Measurements from ENCODE around the gene PCK2. TPM values are rescaled to one million over a fixed set of nuclear protein-coding genes. Genes with fewer than 3 reads are reported as not detected.

PCK2 gene
- total RNA-seq, 1 experiment from 2014 or later, result 48.9 TPM

DNA sequence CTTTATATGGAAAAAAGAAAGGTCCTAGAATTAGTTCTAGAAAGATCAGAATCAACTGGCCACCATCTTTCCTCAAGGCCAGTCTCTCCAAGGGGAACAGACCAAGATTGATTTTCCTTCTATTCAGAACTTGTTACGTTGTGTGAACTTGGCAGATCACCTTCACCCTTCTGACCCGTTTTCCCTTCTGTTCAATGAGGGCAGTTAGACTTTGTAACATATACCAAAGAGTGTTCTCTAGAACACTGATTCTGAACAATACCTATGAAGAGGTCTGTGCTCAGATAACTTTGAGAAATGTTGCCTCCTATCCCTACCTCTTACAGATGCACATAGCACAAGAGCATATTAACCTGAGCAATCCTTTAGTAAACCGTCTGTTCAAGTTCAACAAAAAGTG, 10.6 kb upstream of the PCK2 start:
- Histone ChIP-seq H3K18ac (ENCODE audit: insufficient read length, low read depth, low read length) (no peak overlapping the region), H3K9me3 (ENCODE audit: control insufficient read depth, low read depth, low read length) (no peaks in the 10 kb centered on the region), H2BK15ac (ENCODE audit: low read depth, low read length) (no peak overlapping the region), H4K20me1 (ENCODE audit: control insufficient read depth, insufficient read depth, insufficient read length) (no peaks in the 10 kb centered on the region), H2AFZ (ENCODE audit: low read length) (no peak overlapping the region), H3K27me3 (ENCODE audit: insufficient read depth, low read length) (no peaks in the 10 kb centered on the region; the same call in 1 of the 2 replicates), H3K4me1 (ENCODE audit: insufficient read depth, low read length) (peaks cover 5% of the 10 kb centered on the region; the same call in 1 of the 2 replicates), H3K14ac (ENCODE audit: insufficient read depth, low read length) (no peak overlapping the region), H3K79me2 (ENCODE audit: insufficient read depth, low read length) (no peaks in the 10 kb centered on the region), H3K4ac (ENCODE audit: low read depth, low read length) (no peak overlapping the region), H3K4me2 (ENCODE audit: insufficient read depth, insufficient read length, low read length) (no peak overlapping the region), H3T11ph (ENCODE audit: low read length) (no peak overlapping the region), H3K9ac (ENCODE audit: extremely low read depth, insufficient read length, low read length) (no peak overlapping the region), H2BK20ac (ENCODE audit: low read depth, low read length, poor library complexity, severe bottlenecking) (no peak overlapping the region), H2BK5ac (ENCODE audit: insufficient read length, low read length) (no peak overlapping the region), H2AK5ac (ENCODE audit: insufficient read length, low read length) (no peak overlapping the region), H4K5ac (ENCODE audit: insufficient read length, low read depth, low read length) (no peak overlapping the region), H4K8ac (replicated peaks; ENCODE audit: insufficient read length, low read depth, low read length) (no peak overlapping the region), H3K23ac (ENCODE audit: insufficient read length, low read depth, low read length) (no peak overlapping the region), H4K91ac (ENCODE audit: insufficient read length, low read depth, low read length) (no peak overlapping the region), H2BK12ac (ENCODE audit: insufficient read length, low read depth, low read length) (no peak overlapping the region), H3K56ac (ENCODE audit: insufficient read length, low read depth, low read length) (no peak overlapping the region), H2BK120ac (ENCODE audit: low read depth, low read length, poor library complexity, severe bottlenecking) (no peak overlapping the region), H3K23me2 (ENCODE audit: insufficient read length, low read depth, low read length, poor library complexity, severe bottlenecking) (peaks cover 4% of the 10 kb centered on the region), H3K79me1 (ENCODE audit: insufficient read depth, low read depth, low read length, poor library complexity, severe bottlenecking) (no peaks in the 10 kb centered on the region), H3K27ac (ENCODE audit: insufficient read length, low read depth, low read length) (no peak overlapping the region)
- Mint-ChIP-seq H3K9me3 (no peaks in the 10 kb centered on the region), H3K27ac (no peak overlapping the region), H3K4me3 (no peak overlapping the region), H3K4me1 (peaks cover 30 to 35% of the 10 kb centered on the region in 2 experiments), H3K36me3 (ENCODE audit: insufficient read depth in 1 of 3, low read depth in 3 of 3) (no peaks in the 10 kb centered on the region; a peak in 1 of 7 replicates), H3K27me3 (ENCODE audit: low read depth) (peaks cover 32% of the 10 kb centered on the region)
- DNase-seq, result no peak
- TF ChIP-seq, protein P1, sequence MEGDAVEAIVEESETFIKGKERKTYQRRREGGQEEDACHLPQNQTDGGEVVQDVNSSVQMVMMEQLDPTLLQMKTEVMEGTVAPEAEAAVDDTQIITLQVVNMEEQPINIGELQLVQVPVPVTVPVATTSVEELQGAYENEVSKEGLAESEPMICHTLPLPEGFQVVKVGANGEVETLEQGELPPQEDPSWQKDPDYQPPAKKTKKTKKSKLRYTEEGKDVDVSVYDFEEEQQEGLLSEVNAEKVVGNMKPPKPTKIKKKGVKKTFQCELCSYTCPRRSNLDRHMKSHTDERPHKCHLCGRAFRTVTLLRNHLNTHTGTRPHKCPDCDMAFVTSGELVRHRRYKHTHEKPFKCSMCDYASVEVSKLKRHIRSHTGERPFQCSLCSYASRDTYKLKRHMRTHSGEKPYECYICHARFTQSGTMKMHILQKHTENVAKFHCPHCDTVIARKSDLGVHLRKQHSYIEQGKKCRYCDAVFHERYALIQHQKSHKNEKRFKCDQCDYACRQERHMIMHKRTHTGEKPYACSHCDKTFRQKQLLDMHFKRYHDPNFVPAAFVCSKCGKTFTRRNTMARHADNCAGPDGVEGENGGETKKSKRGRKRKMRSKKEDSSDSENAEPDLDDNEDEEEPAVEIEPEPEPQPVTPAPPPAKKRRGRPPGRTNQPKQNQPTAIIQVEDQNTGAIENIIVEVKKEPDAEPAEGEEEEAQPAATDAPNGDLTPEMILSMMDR (conservative IDR thresholded peaks at IDR 0.05), result no peak
- WGBS (ENCODE audit: extremely low coverage, insufficient read length, low lambda C conversion rate), result no CpG with 5 or more reads among the region's 3 CpGs

Data from H9 (cell line).